MM.1S (cell line): Measurements from ENCODE around the gene ZNF320.

Experiments
- EZH2phosphoT487 ChIP-seq: fragments of 300-600 bp; sonication (generic); IDR thresholded peaks from 2 replicates; pipeline ENCODE4 v1.6.1; 2018; ENCODE audit warnings: antibody characterized with exemption, low read length
- TF ChIP-seq, protein P1 (sequence below): fragments of 300-600 bp; sonication (generic); IDR thresholded peaks from 2 replicates; pipeline ENCODE4 v1.5.1; 2016; ENCODE audit warnings: antibody characterized with exemption, low read length, mixed read lengths

DNA sequence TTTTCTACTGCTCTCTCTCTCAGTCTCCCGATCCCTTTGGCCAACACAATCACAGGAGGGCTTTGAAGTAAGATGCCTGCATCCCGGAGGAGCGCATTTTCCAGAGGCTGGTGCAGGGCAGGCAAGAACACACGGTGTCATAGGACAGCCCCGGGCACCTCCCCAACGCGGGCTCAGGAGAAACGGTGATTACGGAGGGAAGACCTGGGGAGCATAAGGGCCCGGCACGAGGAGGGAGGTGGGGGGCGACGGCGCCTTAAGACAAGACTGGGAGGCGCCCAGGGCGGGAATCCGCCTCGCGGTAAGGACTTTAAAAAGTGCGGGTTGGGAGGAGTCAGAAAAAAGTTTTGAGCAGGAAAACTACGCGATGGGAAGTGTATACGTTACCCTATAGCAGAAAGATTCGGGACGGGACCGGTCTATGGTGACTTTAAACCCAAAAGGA is 44.5 kb upstream of the ZNF320 start:
- TF ChIP-seq, protein P1, sequence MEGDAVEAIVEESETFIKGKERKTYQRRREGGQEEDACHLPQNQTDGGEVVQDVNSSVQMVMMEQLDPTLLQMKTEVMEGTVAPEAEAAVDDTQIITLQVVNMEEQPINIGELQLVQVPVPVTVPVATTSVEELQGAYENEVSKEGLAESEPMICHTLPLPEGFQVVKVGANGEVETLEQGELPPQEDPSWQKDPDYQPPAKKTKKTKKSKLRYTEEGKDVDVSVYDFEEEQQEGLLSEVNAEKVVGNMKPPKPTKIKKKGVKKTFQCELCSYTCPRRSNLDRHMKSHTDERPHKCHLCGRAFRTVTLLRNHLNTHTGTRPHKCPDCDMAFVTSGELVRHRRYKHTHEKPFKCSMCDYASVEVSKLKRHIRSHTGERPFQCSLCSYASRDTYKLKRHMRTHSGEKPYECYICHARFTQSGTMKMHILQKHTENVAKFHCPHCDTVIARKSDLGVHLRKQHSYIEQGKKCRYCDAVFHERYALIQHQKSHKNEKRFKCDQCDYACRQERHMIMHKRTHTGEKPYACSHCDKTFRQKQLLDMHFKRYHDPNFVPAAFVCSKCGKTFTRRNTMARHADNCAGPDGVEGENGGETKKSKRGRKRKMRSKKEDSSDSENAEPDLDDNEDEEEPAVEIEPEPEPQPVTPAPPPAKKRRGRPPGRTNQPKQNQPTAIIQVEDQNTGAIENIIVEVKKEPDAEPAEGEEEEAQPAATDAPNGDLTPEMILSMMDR, result no peak
- TF ChIP-seq EZH2phosphoT487, result no peak
